Measurements from ENCODE around the gene RAB27B.

DNA sequence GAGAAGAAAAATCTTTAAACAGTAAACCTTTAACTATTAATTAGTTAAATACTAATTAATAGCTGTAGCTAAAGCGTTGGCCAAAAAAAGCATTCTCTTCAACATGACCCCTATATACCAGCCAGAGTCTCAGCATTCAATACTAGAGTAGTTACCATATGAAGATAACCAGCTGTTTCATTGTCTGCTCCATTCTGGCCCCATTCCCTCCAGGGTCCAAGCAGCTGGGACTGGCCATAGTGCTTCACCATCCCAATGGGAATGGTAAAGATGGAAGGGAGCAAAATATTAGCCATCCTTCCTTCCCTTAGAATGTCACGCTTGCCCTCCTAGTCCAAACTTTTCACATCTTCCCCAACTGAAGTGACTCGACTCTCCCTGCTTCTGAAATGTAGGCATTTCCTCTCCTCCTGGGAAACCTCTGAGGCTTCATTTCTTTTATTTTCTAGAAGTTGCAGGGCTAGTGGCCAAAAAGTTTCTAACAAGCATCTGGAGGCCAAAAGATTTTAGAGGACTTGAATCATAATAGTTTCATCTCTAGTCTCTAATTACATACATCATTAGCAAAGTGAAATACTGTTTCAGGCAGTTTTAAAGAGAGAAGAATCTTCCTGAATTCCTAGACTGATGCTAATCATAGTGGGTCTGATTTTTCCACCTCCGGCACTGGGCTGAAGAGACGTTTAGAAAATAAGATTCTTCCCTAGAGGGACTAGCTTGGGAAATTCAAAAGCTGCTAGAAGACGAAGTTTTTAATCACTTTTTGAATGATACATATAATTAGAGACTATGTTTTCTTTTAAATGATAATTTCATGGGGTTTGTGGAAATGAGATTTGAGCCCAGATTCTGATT, 78.3 kb downstream of the RAB27B start:
- no peak for TF ChIP-seq POLR2AphosphoS5 (IDR thresholded peaks at IDR 0.05; ENCODE audit: insufficient read depth in 1 of 2, low read depth in 1 of 2)
- TF ChIP-seq, protein P1, sequence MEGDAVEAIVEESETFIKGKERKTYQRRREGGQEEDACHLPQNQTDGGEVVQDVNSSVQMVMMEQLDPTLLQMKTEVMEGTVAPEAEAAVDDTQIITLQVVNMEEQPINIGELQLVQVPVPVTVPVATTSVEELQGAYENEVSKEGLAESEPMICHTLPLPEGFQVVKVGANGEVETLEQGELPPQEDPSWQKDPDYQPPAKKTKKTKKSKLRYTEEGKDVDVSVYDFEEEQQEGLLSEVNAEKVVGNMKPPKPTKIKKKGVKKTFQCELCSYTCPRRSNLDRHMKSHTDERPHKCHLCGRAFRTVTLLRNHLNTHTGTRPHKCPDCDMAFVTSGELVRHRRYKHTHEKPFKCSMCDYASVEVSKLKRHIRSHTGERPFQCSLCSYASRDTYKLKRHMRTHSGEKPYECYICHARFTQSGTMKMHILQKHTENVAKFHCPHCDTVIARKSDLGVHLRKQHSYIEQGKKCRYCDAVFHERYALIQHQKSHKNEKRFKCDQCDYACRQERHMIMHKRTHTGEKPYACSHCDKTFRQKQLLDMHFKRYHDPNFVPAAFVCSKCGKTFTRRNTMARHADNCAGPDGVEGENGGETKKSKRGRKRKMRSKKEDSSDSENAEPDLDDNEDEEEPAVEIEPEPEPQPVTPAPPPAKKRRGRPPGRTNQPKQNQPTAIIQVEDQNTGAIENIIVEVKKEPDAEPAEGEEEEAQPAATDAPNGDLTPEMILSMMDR (IDR thresholded peaks at IDR 0.05) = no peak

All from vagina (tissue), 2 donors.